ENCODE results near the gene CDH24. TPM values are rescaled to one million over a fixed set of nuclear protein-coding genes. Genes with fewer than 3 reads are reported as not detected.
"Not testable (repeated sequence)": the region's sequence is repeated elsewhere in the genome, so short reads cannot be mapped to it uniquely, and the experiment has no call there.

CDH24 gene
- total RNA-seq, 1 experiment from 2014 or later = 12.3 TPM

- DNase-seq = no peak
- Histone ChIP-seq H3K27me3 (ENCODE audit: control insufficient read depth, insufficient read depth, low read length) (no peaks in the 10 kb centered on the region), H3K36me3 (replicated peaks; ENCODE audit: control insufficient read depth, insufficient read depth, low read length) (peaks cover 22% of the 10 kb centered on the region), H3K4me3 (ENCODE audit: insufficient read depth, low read depth, low read length) (no peak overlapping the region)
Measured at GRCh38 chr14:23033251-23033727, 24.0 kb downstream of the CDH24 start.

- peaks cover 25% of the 10 kb centered on the region for H3K36me3 ChIP-seq (replicated peaks; ENCODE audit: control insufficient read depth, insufficient read depth, low read length)
- no peak for DNase-seq
- no peaks in the 10 kb centered on the region for H3K27me3 ChIP-seq (ENCODE audit: control insufficient read depth, insufficient read depth, low read length)
- no peak overlapping the region for H3K4me3 ChIP-seq (ENCODE audit: insufficient read depth, low read depth, low read length)
Measured at GRCh38 chr14:23030936-23031335, 26.4 kb downstream of the CDH24 start.

GRCh38 chr14:23028799-23029198 lies 28.5 kb downstream of the CDH24 start:
- DNase-seq = no peak
- H3K27me3 ChIP-seq (ENCODE audit: control insufficient read depth, insufficient read depth, low read length) = no peaks in the 10 kb centered on the region
- peaks cover 29% of the 10 kb centered on the region for H3K36me3 ChIP-seq (replicated peaks; ENCODE audit: control insufficient read depth, insufficient read depth, low read length)
- H3K4me3 ChIP-seq (ENCODE audit: insufficient read depth, low read depth, low read length) = no peak overlapping the region

GRCh38 chr14:23025151-23025814 lies 32.0 kb downstream of the CDH24 start:
- Histone ChIP-seq H3K27me3 (ENCODE audit: control insufficient read depth, insufficient read depth, low read length) (no peaks in the 10 kb centered on the region), H3K4me3 (ENCODE audit: insufficient read depth, low read depth, low read length) (no peak overlapping the region), H3K36me3 (replicated peaks; ENCODE audit: control insufficient read depth, insufficient read depth, low read length) (peaks cover 12% of the 10 kb centered on the region)
- no peak for DNase-seq

GRCh38 chr14:23024612-23025075 lies 32.7 kb downstream of the CDH24 start:
- Histone ChIP-seq H3K36me3 (replicated peaks; ENCODE audit: control insufficient read depth, insufficient read depth, low read length) (peaks cover 12% of the 10 kb centered on the region), H3K4me3 (ENCODE audit: insufficient read depth, low read depth, low read length) (no peak overlapping the region), H3K27me3 (ENCODE audit: control insufficient read depth, insufficient read depth, low read length) (no peaks in the 10 kb centered on the region)
- no peak for DNase-seq

GRCh38 chr14:23023795-23024152 lies 33.5 kb downstream of the CDH24 start:
- H3K36me3 ChIP-seq (replicated peaks; ENCODE audit: control insufficient read depth, insufficient read depth, low read length) = peaks cover 8% of the 10 kb centered on the region
- H3K4me3 ChIP-seq (ENCODE audit: insufficient read depth, low read depth, low read length) = no peak overlapping the region
- DNase-seq = no peak
- no peaks in the 10 kb centered on the region for H3K27me3 ChIP-seq (ENCODE audit: control insufficient read depth, insufficient read depth, low read length)

- Histone ChIP-seq H3K27me3 (ENCODE audit: control insufficient read depth, insufficient read depth, low read length) (no peaks in the 10 kb centered on the region), H3K36me3 (replicated peaks; ENCODE audit: control insufficient read depth, insufficient read depth, low read length) (peaks cover 6% of the 10 kb centered on the region), H3K4me3 (ENCODE audit: insufficient read depth, low read depth, low read length) (no peak overlapping the region)
- DNase-seq = no peak
Measured at GRCh38 chr14:23023022-23023794, 34.1 kb downstream of the CDH24 start.

GRCh38 chr14:23021889-23022442 lies 35.4 kb downstream of the CDH24 start:
- Histone ChIP-seq H3K27me3 (ENCODE audit: control insufficient read depth, insufficient read depth, low read length) (no peaks in the 10 kb centered on the region), H3K36me3 (replicated peaks; ENCODE audit: control insufficient read depth, insufficient read depth, low read length) (peaks cover 6% of the 10 kb centered on the region), H3K4me3 (ENCODE audit: insufficient read depth, low read depth, low read length) (no peak overlapping the region)
- DNase-seq = no peak

GRCh38 chr14:23021434-23021833 lies 35.9 kb downstream of the CDH24 start:
- Histone ChIP-seq H3K4me3 (ENCODE audit: insufficient read depth, low read depth, low read length) (no peak overlapping the region), H3K36me3 (replicated peaks; ENCODE audit: control insufficient read depth, insufficient read depth, low read length) (peaks cover 6% of the 10 kb centered on the region), H3K27me3 (ENCODE audit: control insufficient read depth, insufficient read depth, low read length) (no peaks in the 10 kb centered on the region)
- no peak for DNase-seq

GRCh38 chr14:23020143-23021128 lies 36.9 kb downstream of the CDH24 start:
- no peaks in the 10 kb centered on the region; the same call in none of the 2 replicates for H3K36me3 ChIP-seq (replicated peaks; ENCODE audit: control insufficient read depth, insufficient read depth, low read length)
- DNase-seq = no peak
- H3K27me3 ChIP-seq (ENCODE audit: control insufficient read depth, insufficient read depth, low read length) = no peaks in the 10 kb centered on the region
- H3K4me3 ChIP-seq (ENCODE audit: insufficient read depth, low read depth, low read length) = no peak overlapping the region

GRCh38 chr14:23018107-23018506 lies 39.2 kb downstream of the CDH24 start:
- no peak overlapping the region for H3K4me3 ChIP-seq (ENCODE audit: insufficient read depth, low read depth, low read length)
- H3K27me3 ChIP-seq (ENCODE audit: control insufficient read depth, insufficient read depth, low read length) = no peaks in the 10 kb centered on the region
- DNase-seq = no peak
- H3K36me3 ChIP-seq (replicated peaks; ENCODE audit: control insufficient read depth, insufficient read depth, low read length) = no peaks in the 10 kb centered on the region; the same call in none of the 2 replicates

- no peaks in the 10 kb centered on the region for H3K27me3 ChIP-seq (ENCODE audit: control insufficient read depth, insufficient read depth, low read length)
- no peak for DNase-seq
- H3K36me3 ChIP-seq (replicated peaks; ENCODE audit: control insufficient read depth, insufficient read depth, low read length) = no peaks in the 10 kb centered on the region; the same call in 1 of the 2 replicates
- H3K4me3 ChIP-seq (ENCODE audit: insufficient read depth, low read depth, low read length) = no peak overlapping the region
Measured at GRCh38 chr14:23017091-23017490, 40.2 kb downstream of the CDH24 start.

- Histone ChIP-seq H3K27me3 (ENCODE audit: control insufficient read depth, insufficient read depth, low read length) (no peaks in the 10 kb centered on the region), H3K36me3 (replicated peaks; ENCODE audit: control insufficient read depth, insufficient read depth, low read length) (no peaks in the 10 kb centered on the region; the same call in 1 of the 2 replicates), H3K4me3 (ENCODE audit: insufficient read depth, low read depth, low read length) (no peak overlapping the region)
- DNase-seq = no peak
Measured at GRCh38 chr14:23015618-23016017, 41.7 kb downstream of the CDH24 start.

GRCh38 chr14:23013749-23014054 lies 43.6 kb downstream of the CDH24 start:
- not testable (repeated sequence) for H3K4me3 ChIP-seq (ENCODE audit: insufficient read depth, low read depth, low read length); H3K36me3 ChIP-seq (replicated peaks; ENCODE audit: control insufficient read depth, insufficient read depth, low read length); DNase-seq; H3K27me3 ChIP-seq (ENCODE audit: control insufficient read depth, insufficient read depth, low read length)

Measured in H7 (cell line).